Activated CD4-positive, alpha-beta T cell treated with anti-CD3 and anti-CD28 coated beads, Interleukin-2, amount 10 ng/mL, durations not matched to agents 7 days and 5 days (primary cell): ENCODE results near the gene H2BW2. TPM values are rescaled to one million over a fixed set of nuclear protein-coding genes. Genes with fewer than 3 reads are reported as not detected.
"Not testable (repeated sequence)": the region's sequence is repeated elsewhere in the genome, so short reads cannot be mapped to it uniquely, and the experiment has no call there.

Experiments used
- CTCF ChIA-PET: fragments of 350-600 bp; sonication (Branson Sonifier 250); formaldehyde crosslinking; loops from one replicate; lab custom pipeline; 2021; ENCODE audit warnings: antibody characterized with exemption; lab: Charles Lee
- POLR2A ChIA-PET: fragments of 350-600 bp; sonication (Branson Sonifier 250); formaldehyde crosslinking; loops from one replicate; lab custom pipeline; 2021; ENCODE audit warnings: antibody characterized with exemption; lab: Charles Lee
- DNase-seq: peaks from one replicate; pipeline ENCODE4 v3.0.0-alpha.2; 2020
- H3K27ac Mint-ChIP-seq: one replicate; pipeline ENCODE4 v1.8.0; 2021; ENCODE audit warnings: mild to moderate bottlenecking, moderate library complexity, mixed read lengths
- H3K27me3 Mint-ChIP-seq: one replicate; pipeline ENCODE4 v1.8.0; 2021; ENCODE audit warnings: mixed read lengths
- H3K36me3 Mint-ChIP-seq: one replicate; pipeline ENCODE4 v1.8.0; 2021; ENCODE audit warnings: low read depth, mixed read lengths
- H3K4me1 Mint-ChIP-seq: one replicate; pipeline ENCODE4 v1.8.0; 2021; ENCODE audit warnings: mixed read lengths
- H3K4me3 Mint-ChIP-seq: one replicate; pipeline ENCODE4 v1.8.0; 2021; ENCODE audit warnings: mild to moderate bottlenecking, moderate library complexity, mixed read lengths
- H3K9me3 Mint-ChIP-seq: one replicate; pipeline ENCODE4 v1.8.0; 2021; ENCODE audit warnings: mixed read lengths
- total RNA-seq, 2 experiments: library from RNA; stranded (reverse); gene quantifications; one replicate each; pipeline ENCODE4 v1.2.3, GENCODE V29; 2021

Gene H2BW2
- total RNA-seq: under 1 TPM in 1 of 2 experiments, not detected in 1; 0.10 TPM

- POLR2A ChIA-PET: no interaction called here
- no peak for DNase-seq
- CTCF ChIA-PET: no interaction called here
- Mint-ChIP-seq H3K4me1 (no peaks in the 10 kb centered on the region), H3K9me3 (no peaks in the 10 kb centered on the region), H3K4me3 (no peak within 1 kb of the TSS), H3K36me3 (no peaks in the 10 kb centered on the region), H3K27me3 (peaks cover 2% of the 10 kb centered on the region), H3K27ac (no peak within 1 kb of the TSS)
These were observed at the start of gene H2BW2 for GRCh38 chrX:104039689-104040505. TSS of gene H2BW2 (plus strand) at chrX:104039956. CDS start at chrX:104039995, 39 bp downstream.

- Mint-ChIP-seq H3K27me3 (no peaks in the 10 kb centered on the region), H3K27ac (no peak overlapping the region), H3K4me3 (no peak overlapping the region), H3K9me3 (no peaks in the 10 kb centered on the region), H3K4me1 (no peaks in the 10 kb centered on the region), H3K36me3 (no peaks in the 10 kb centered on the region)
- POLR2A ChIA-PET: no interaction called here
- DNase-seq: no peak
- CTCF ChIA-PET: no interaction called here
These were observed 40.5 kb upstream of the H2BW2 start for GRCh38 chrX:103999234-103999633.

- Mint-ChIP-seq H3K27me3 (no peaks in the 10 kb centered on the region), H3K4me1 (no peaks in the 10 kb centered on the region), H3K4me3 (no peak overlapping the region), H3K27ac (no peak overlapping the region), H3K36me3 (no peaks in the 10 kb centered on the region), H3K9me3 (no peaks in the 10 kb centered on the region)
- POLR2A ChIA-PET: no interaction called here
- no peak for DNase-seq
- CTCF ChIA-PET: no interaction called here
These were observed 30.9 kb upstream of the H2BW2 start for GRCh38 chrX:104008831-104009230.

- no peaks in the 10 kb centered on the region for H3K4me1 Mint-ChIP-seq
- H3K27me3 Mint-ChIP-seq: no peaks in the 10 kb centered on the region
- DNase-seq: no peak
- ChIA-PET POLR2A (no interaction called here), CTCF (no interaction called here)
- H3K4me3 Mint-ChIP-seq: no peak overlapping the region
- no peaks in the 10 kb centered on the region for H3K36me3 Mint-ChIP-seq
- no peak overlapping the region for H3K27ac Mint-ChIP-seq
- H3K9me3 Mint-ChIP-seq: no peaks in the 10 kb centered on the region
These were observed 26.6 kb upstream of the H2BW2 start for GRCh38 chrX:104013158-104013557.

- POLR2A ChIA-PET: no interaction called here
- CTCF ChIA-PET: no interaction called here
- Mint-ChIP-seq H3K36me3 (no peaks in the 10 kb centered on the region), H3K27ac (no peak within 1 kb of the TSS), H3K27me3 (no peaks in the 10 kb centered on the region), H3K9me3 (no peaks in the 10 kb centered on the region), H3K4me3 (no peak within 1 kb of the TSS), H3K4me1 (no peaks in the 10 kb centered on the region)
- no peak for DNase-seq
These were observed 26.1 kb upstream of the H2BW2 start, which contains the start of gene H2BW1 for GRCh38 chrX:104013606-104014005. TSS of gene H2BW1 (minus strand) at chrX:104013708. CDS start at chrX:104013576, 132 bp downstream.

GRCh38 chrX:104015576-104015975, 24.2 kb upstream of the H2BW2 start:
- H3K36me3 Mint-ChIP-seq, H3K9me3 Mint-ChIP-seq, H3K27me3 Mint-ChIP-seq, H3K4me3 Mint-ChIP-seq, H3K27ac Mint-ChIP-seq, H3K4me1 Mint-ChIP-seq, DNase-seq, CTCF ChIA-PET, POLR2A ChIA-PET: not testable (repeated sequence)

- ChIA-PET CTCF (no interaction called here), POLR2A (no interaction called here)
- H3K4me1 Mint-ChIP-seq: no peaks in the 10 kb centered on the region
- no peaks in the 10 kb centered on the region for H3K9me3 Mint-ChIP-seq
- H3K36me3 Mint-ChIP-seq: no peaks in the 10 kb centered on the region
- no peak for DNase-seq
- H3K4me3 Mint-ChIP-seq: no peak overlapping the region
- H3K27me3 Mint-ChIP-seq: no peaks in the 10 kb centered on the region
- no peak overlapping the region for H3K27ac Mint-ChIP-seq
These were observed 21.6 kb upstream of the H2BW2 start for GRCh38 chrX:104018126-104018525.

GRCh38 chrX:104041003-104041402, 1.2 kb downstream of the H2BW2 start:
- CTCF ChIA-PET: no interaction called here
- Mint-ChIP-seq H3K4me3 (no peak overlapping the region), H3K36me3 (no peaks in the 10 kb centered on the region), H3K9me3 (no peaks in the 10 kb centered on the region), H3K27me3 (peaks cover 2% of the 10 kb centered on the region), H3K27ac (no peak overlapping the region), H3K4me1 (no peaks in the 10 kb centered on the region)
- no peak for DNase-seq
- POLR2A ChIA-PET: no interaction called here

GRCh38 chrX:104045642-104046041, 5.9 kb downstream of the H2BW2 start:
- DNase-seq: no peak
- ChIA-PET POLR2A (no interaction called here), CTCF (no interaction called here)
- no peak overlapping the region for H3K4me3 Mint-ChIP-seq
- H3K27ac Mint-ChIP-seq: no peak overlapping the region
- no peaks in the 10 kb centered on the region for H3K9me3 Mint-ChIP-seq
- H3K36me3 Mint-ChIP-seq: no peaks in the 10 kb centered on the region
- no peaks in the 10 kb centered on the region for H3K4me1 Mint-ChIP-seq
- H3K27me3 Mint-ChIP-seq: peaks cover 2% of the 10 kb centered on the region

- no peak for DNase-seq
- ChIA-PET CTCF (no interaction called here), POLR2A (no interaction called here)
- H3K4me3 Mint-ChIP-seq: no peak overlapping the region
- no peaks in the 10 kb centered on the region for H3K36me3 Mint-ChIP-seq
- H3K27me3 Mint-ChIP-seq: peaks cover 2% of the 10 kb centered on the region
- H3K27ac Mint-ChIP-seq: no peak overlapping the region
- no peaks in the 10 kb centered on the region for H3K4me1 Mint-ChIP-seq
- H3K9me3 Mint-ChIP-seq: no peaks in the 10 kb centered on the region
These were observed 7.4 kb downstream of the H2BW2 start for GRCh38 chrX:104047171-104047570.

- H3K27me3 Mint-ChIP-seq, H3K27ac Mint-ChIP-seq, H3K36me3 Mint-ChIP-seq, DNase-seq, CTCF ChIA-PET, H3K9me3 Mint-ChIP-seq, H3K4me1 Mint-ChIP-seq, H3K4me3 Mint-ChIP-seq, POLR2A ChIA-PET: not testable (repeated sequence)
These were observed 15.2 kb downstream of the H2BW2 start for GRCh38 chrX:104054956-104055355.

GRCh38 chrX:104062636-104063035, 22.9 kb downstream of the H2BW2 start:
- POLR2A ChIA-PET, H3K9me3 Mint-ChIP-seq, H3K4me3 Mint-ChIP-seq, H3K27ac Mint-ChIP-seq, H3K4me1 Mint-ChIP-seq, H3K36me3 Mint-ChIP-seq, DNase-seq, H3K27me3 Mint-ChIP-seq, CTCF ChIA-PET: not testable (repeated sequence)

- H3K27ac Mint-ChIP-seq, H3K4me1 Mint-ChIP-seq, H3K36me3 Mint-ChIP-seq, POLR2A ChIA-PET, CTCF ChIA-PET, H3K27me3 Mint-ChIP-seq, H3K9me3 Mint-ChIP-seq, H3K4me3 Mint-ChIP-seq, DNase-seq: not testable (repeated sequence)
These were observed 36.2 kb downstream of the H2BW2 start, which contains the start of gene TMSB15C for GRCh38 chrX:104075778-104076445. TSS of gene TMSB15C (minus strand) at chrX:104076236.
